ENCODE results near the gene R3HDM4. TPM values are rescaled to one million over a fixed set of nuclear protein-coding genes. Genes with fewer than 3 reads are reported as not detected.

Gene R3HDM4
- total and polyA plus RNA-seq, 4 donors: 14.1 to 72.4 (median 20.2) TPM

DNA sequence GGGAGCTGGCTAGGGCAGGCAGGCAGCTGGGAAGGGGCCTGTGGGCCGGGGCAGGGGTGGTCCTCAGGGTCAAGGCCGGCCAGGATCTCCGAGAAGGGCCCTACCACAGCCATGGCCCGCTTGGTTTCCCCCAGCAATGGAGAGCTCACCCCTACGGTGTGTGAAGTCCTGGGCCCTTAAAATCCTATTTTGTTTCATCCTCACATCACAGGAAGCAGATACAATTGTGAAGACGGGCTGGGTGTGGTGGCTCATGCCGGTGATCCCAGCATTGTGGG is 11.0 kb downstream of the R3HDM4 start:
- DNase-seq (ENCODE audit: low spot score): no peak
- H3K9me3 ChIP-seq (ENCODE audit: control insufficient read depth in 4 of 4, low read length in 3 of 4): no peaks in the 10 kb centered on the region
- no peak for TF ChIP-seq JUND (IDR thresholded peaks at IDR 0.05)
- TF ChIP-seq GABPA (IDR thresholded peaks at IDR 0.05 in 1 of 2, conservative IDR thresholded peaks at IDR 0.05 in 1 of 2): no peak
- no peak for TF ChIP-seq HNF4G (IDR thresholded peaks at IDR 0.05)
- WGBS: 86% methylated on average over 7 of the region's 7 CpGs
- no peak overlapping the region for H3K9ac ChIP-seq (ENCODE audit: low read depth in 1 of 2, low read length in 2 of 2)
- no peak overlapping the region for H3K4me3 ChIP-seq (ENCODE audit: low read depth in 1 of 3, low read length in 3 of 3)
- H3K27me3 ChIP-seq (ENCODE audit: control insufficient read depth in 4 of 4, insufficient read depth in 4 of 4, low read length in 3 of 4): no peaks in the 10 kb centered on the region
- peaks cover 7 to 11% (median 9%) of the 10 kb centered on the region in 4 donors for H3K4me1 ChIP-seq (ENCODE audit: control insufficient read depth in 4 of 4, insufficient read depth in 4 of 4, low read length in 3 of 4)
- no peak overlapping the region for H3K27ac ChIP-seq (ENCODE audit: low read depth in 1 of 2, low read length in 2 of 2)
- peaks cover 0 to 13% (median 4%) of the 10 kb centered on the region in 4 donors for H3K36me3 ChIP-seq (ENCODE audit: control insufficient read depth in 4 of 4, insufficient read depth in 3 of 4, low read depth in 1 of 4, low read length in 3 of 4)

DNA sequence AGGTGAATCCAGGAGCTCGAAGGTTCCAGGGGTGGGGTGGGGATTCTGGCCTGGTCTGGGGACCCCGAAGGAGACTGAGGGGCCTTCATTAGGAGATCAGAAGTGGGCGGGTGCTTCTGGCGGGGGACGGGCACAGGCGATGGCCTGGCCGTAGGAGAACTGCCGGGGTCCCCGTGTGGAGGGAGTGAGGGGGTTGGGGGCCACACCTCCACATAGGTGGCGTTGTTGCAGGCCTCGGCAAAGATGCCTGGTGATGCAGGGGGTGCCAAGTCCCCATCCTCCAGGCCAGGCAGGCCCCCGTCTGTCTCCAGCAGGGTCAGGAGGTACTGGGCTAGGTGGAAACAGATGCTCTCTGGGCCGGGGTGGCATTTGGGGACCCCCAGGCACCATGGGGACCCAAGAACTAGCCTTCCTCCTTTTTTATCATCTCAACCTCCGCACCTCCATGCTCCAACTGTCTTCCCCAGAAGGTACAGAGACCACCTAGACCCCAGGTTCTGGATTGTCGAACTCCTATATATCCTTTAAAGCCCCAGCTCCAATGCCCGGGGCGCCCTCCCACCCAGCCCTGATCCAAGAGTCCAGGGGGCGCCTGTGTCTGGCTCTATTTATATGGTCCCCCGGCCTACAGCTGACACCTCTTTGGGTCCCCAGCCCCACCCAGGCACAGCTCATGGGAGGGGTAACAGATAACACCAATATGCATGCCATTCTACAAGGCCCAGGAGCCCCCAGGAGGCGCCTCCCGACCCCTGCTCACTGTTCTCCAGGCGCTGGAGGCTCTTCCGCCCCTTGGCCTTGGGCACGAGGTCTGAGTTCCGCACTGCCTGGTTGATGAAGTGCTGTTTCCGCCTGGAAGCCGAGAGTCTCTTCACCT is 11.6 kb downstream of the R3HDM4 start:
- Histone ChIP-seq H3K4me1 (ENCODE audit: control insufficient read depth in 4 of 4, insufficient read depth in 4 of 4, low read length in 3 of 4) (peaks cover 7 to 11% (median 9%) of the 10 kb centered on the region in 4 donors), H3K9ac (ENCODE audit: low read depth in 1 of 2, low read length in 2 of 2) (no peak overlapping the region), H3K9me3 (ENCODE audit: control insufficient read depth in 4 of 4, low read length in 3 of 4) (no peaks in the 10 kb centered on the region), H3K27me3 (ENCODE audit: control insufficient read depth in 4 of 4, insufficient read depth in 4 of 4, low read length in 3 of 4) (no peaks in the 10 kb centered on the region), H3K36me3 (ENCODE audit: control insufficient read depth in 4 of 4, insufficient read depth in 3 of 4, low read depth in 1 of 4, low read length in 3 of 4) (peaks cover 0 to 13% (median 4%) of the 10 kb centered on the region in 4 donors), H3K27ac (ENCODE audit: low read depth in 1 of 2, low read length in 2 of 2) (no peak overlapping the region), H3K4me3 (ENCODE audit: low read depth in 1 of 3, low read length in 3 of 3) (no peak overlapping the region)
- WGBS: 94% methylated on average over 27 of the region's 27 CpGs
- no peak for DNase-seq (ENCODE audit: low spot score)
- TF ChIP-seq RXRA (IDR thresholded peaks at IDR 0.05): no peak
- TF ChIP-seq, protein P1, sequence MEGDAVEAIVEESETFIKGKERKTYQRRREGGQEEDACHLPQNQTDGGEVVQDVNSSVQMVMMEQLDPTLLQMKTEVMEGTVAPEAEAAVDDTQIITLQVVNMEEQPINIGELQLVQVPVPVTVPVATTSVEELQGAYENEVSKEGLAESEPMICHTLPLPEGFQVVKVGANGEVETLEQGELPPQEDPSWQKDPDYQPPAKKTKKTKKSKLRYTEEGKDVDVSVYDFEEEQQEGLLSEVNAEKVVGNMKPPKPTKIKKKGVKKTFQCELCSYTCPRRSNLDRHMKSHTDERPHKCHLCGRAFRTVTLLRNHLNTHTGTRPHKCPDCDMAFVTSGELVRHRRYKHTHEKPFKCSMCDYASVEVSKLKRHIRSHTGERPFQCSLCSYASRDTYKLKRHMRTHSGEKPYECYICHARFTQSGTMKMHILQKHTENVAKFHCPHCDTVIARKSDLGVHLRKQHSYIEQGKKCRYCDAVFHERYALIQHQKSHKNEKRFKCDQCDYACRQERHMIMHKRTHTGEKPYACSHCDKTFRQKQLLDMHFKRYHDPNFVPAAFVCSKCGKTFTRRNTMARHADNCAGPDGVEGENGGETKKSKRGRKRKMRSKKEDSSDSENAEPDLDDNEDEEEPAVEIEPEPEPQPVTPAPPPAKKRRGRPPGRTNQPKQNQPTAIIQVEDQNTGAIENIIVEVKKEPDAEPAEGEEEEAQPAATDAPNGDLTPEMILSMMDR (IDR thresholded peaks at IDR 0.05; ENCODE audit: low read depth, low read length, missing input control): no peak
- TF ChIP-seq RAD21 (IDR thresholded peaks at IDR 0.05): no peak
- no peak for TF ChIP-seq GABPA (IDR thresholded peaks at IDR 0.05 in 1 of 2, conservative IDR thresholded peaks at IDR 0.05 in 1 of 2)
- TF ChIP-seq HNF4A (conservative IDR thresholded peaks at IDR 0.05): no peak
- TF ChIP-seq, protein P2, sequence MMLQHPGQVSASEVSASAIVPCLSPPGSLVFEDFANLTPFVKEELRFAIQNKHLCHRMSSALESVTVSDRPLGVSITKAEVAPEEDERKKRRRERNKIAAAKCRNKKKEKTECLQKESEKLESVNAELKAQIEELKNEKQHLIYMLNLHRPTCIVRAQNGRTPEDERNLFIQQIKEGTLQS (IDR thresholded peaks at IDR 0.05): no peak
- no peak for TF ChIP-seq NR2F2 (IDR thresholded peaks at IDR 0.05)
- TF ChIP-seq YY1 (IDR thresholded peaks at IDR 0.05): no peak
- no peak for TF ChIP-seq TAF1 (conservative IDR thresholded peaks at IDR 0.05)
- TF ChIP-seq JUND (IDR thresholded peaks at IDR 0.05): no peak
- TF ChIP-seq EGR1 (IDR thresholded peaks at IDR 0.05; ENCODE audit: low read depth in 2 of 2): no peak
- TF ChIP-seq FOXA1 (IDR thresholded peaks at IDR 0.05): no peak
- no peak for TF ChIP-seq SP1 (IDR thresholded peaks at IDR 0.05)
- TF ChIP-seq, protein P3, sequence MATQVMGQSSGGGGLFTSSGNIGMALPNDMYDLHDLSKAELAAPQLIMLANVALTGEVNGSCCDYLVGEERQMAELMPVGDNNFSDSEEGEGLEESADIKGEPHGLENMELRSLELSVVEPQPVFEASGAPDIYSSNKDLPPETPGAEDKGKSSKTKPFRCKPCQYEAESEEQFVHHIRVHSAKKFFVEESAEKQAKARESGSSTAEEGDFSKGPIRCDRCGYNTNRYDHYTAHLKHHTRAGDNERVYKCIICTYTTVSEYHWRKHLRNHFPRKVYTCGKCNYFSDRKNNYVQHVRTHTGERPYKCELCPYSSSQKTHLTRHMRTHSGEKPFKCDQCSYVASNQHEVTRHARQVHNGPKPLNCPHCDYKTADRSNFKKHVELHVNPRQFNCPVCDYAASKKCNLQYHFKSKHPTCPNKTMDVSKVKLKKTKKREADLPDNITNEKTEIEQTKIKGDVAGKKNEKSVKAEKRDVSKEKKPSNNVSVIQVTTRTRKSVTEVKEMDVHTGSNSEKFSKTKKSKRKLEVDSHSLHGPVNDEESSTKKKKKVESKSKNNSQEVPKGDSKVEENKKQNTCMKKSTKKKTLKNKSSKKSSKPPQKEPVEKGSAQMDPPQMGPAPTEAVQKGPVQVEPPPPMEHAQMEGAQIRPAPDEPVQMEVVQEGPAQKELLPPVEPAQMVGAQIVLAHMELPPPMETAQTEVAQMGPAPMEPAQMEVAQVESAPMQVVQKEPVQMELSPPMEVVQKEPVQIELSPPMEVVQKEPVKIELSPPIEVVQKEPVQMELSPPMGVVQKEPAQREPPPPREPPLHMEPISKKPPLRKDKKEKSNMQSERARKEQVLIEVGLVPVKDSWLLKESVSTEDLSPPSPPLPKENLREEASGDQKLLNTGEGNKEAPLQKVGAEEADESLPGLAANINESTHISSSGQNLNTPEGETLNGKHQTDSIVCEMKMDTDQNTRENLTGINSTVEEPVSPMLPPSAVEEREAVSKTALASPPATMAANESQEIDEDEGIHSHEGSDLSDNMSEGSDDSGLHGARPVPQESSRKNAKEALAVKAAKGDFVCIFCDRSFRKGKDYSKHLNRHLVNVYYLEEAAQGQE (IDR thresholded peaks at IDR 0.05): no peak
- TF ChIP-seq, protein P4, sequence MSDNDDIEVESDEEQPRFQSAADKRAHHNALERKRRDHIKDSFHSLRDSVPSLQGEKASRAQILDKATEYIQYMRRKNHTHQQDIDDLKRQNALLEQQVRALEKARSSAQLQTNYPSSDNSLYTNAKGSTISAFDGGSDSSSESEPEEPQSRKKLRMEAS (IDR thresholded peaks at IDR 0.05): no peak
- TF ChIP-seq, protein P5, sequence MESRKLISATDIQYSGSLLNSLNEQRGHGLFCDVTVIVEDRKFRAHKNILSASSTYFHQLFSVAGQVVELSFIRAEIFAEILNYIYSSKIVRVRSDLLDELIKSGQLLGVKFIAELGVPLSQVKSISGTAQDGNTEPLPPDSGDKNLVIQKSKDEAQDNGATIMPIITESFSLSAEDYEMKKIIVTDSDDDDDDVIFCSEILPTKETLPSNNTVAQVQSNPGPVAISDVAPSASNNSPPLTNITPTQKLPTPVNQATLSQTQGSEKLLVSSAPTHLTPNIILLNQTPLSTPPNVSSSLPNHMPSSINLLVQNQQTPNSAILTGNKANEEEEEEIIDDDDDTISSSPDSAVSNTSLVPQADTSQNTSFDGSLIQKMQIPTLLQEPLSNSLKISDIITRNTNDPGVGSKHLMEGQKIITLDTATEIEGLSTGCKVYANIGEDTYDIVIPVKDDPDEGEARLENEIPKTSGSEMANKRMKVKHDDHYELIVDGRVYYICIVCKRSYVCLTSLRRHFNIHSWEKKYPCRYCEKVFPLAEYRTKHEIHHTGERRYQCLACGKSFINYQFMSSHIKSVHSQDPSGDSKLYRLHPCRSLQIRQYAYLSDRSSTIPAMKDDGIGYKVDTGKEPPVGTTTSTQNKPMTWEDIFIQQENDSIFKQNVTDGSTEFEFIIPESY (IDR thresholded peaks at IDR 0.05): no peak
- no peak for TF ChIP-seq HNF4G (IDR thresholded peaks at IDR 0.05)

All from liver (tissue), 9 donors.